Measurements from ENCODE around the gene CFAP68.
"Not testable (repeated sequence)": the region's sequence is repeated elsewhere in the genome, so short reads cannot be mapped to it uniquely, and the experiment has no call there.

CFAP68 gene

DNA sequence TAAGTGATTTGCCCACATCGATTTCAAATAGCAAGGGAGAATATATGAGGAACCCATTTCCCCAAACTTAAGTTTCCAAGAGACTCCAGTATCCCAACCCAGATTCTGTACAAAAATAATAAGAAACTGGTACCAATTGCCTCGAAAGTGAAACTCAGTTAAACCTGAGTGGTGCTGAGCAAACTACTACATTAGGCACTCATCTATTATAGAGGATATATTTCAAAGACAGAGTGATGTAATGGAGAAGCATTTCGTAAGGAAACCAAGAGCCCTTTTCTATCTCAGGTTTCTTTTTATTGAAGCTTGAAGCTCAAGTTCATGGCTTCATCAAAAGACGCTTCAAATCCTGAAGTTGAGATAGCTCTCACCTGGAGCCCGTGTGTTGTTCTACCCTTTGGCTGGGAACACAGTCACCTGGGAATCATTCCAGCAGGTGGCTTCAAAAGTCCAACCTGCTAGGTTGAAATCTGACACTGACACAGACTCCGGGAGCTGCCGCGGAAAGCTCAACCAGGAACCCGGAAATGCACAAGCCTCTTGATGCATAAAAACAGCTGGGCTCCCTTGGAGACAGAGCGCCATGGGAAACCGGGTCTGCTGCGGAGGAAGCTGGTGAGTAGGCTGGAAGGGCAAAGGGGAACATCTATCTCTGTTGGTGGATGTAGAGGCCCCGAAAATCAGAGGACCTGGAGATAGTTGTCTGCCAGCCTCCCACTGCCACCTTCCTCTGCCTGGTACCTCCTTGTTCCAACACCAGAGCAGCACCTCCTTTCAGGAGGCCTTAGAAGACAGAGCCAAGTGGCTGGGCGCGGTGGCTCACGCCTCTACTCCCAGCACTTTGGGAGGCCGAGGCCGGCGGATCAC, 39.3 kb downstream of the CFAP68 start, which contains the start of gene C11orf52:
TSS of gene C11orf52 (plus strand) at position 524 of the 867 bp plus-strand sequence. CDS start at position 584, 60 bp downstream.
- DNase-seq (ENCODE audit: low spot score): no peak

- no peak for DNase-seq (ENCODE audit: low spot score)
These were observed 41.6 kb downstream of the CFAP68 start for GRCh38 chr11:111920908-111921307.

GRCh38 chr11:111921541-111922230, 42.3 kb downstream of the CFAP68 start:
- no peak for DNase-seq (ENCODE audit: low spot score)

GRCh38 chr11:111922803-111923202, 43.5 kb downstream of the CFAP68 start:
- DNase-seq (ENCODE audit: low spot score): peak; percentile 70

DNA sequence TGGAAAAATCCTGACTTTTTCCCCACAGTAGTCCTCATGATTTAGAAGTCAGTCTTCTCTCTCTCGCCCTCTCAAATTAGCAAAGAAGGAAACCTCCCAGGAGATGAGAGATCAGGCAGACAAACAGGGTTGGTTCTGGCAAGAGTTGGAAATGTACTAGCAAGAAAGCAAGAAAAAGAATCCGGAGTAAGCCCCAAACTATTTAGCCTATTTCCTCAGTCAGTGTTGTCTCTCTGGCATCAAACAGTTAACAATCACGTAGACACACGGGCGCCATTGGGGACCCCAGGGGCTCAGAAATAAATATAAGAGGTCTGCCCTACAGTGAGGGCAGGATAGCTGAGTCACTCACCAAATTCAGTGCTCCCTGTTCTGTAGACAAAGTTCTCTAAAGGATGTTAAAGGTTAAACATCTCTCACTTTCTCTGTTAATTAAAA, 44.0 kb downstream of the CFAP68 start:
- DNase-seq (ENCODE audit: low spot score): peak; percentile 35

DNA sequence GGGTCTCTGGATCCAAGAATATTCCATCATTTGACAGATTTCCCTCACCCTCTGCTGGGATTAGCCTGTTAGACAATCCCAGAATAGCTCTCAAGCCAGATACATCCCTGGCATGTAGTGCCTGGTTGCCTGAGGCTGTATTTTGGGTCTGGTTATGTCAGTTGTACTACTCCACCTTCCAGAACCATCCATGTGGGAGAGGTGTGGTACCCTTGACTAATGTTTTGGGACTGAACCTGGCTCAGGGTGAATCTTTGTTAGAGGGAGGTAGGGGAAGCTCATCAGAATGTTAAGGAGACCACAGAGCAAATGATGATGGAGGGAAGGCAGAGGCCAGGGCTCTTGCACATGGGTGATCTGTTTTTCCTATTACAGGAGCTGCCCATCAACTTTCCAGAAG, 44.6 kb downstream of the CFAP68 start:
- DNase-seq (ENCODE audit: low spot score): no peak

DNA sequence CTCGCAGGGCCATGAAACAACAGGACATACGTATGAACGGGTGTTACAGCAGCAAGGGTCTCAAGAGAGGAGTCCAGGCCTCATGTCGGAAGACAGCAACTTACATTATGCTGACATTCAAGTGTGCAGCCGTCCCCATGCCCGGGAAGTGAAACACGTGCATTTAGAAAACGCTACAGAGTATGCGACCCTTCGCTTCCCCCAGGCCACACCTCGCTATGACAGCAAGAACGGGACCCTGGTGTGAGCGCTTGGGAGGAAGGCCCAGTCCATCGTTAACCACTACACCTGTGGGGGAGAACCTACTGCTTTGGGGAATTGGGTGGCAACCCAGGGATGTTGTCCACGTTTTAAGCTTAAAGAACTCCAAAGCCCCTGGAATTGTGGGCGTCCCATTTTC, 46.6 kb downstream of the CFAP68 start:
- no peak for DNase-seq (ENCODE audit: low spot score)

DNA sequence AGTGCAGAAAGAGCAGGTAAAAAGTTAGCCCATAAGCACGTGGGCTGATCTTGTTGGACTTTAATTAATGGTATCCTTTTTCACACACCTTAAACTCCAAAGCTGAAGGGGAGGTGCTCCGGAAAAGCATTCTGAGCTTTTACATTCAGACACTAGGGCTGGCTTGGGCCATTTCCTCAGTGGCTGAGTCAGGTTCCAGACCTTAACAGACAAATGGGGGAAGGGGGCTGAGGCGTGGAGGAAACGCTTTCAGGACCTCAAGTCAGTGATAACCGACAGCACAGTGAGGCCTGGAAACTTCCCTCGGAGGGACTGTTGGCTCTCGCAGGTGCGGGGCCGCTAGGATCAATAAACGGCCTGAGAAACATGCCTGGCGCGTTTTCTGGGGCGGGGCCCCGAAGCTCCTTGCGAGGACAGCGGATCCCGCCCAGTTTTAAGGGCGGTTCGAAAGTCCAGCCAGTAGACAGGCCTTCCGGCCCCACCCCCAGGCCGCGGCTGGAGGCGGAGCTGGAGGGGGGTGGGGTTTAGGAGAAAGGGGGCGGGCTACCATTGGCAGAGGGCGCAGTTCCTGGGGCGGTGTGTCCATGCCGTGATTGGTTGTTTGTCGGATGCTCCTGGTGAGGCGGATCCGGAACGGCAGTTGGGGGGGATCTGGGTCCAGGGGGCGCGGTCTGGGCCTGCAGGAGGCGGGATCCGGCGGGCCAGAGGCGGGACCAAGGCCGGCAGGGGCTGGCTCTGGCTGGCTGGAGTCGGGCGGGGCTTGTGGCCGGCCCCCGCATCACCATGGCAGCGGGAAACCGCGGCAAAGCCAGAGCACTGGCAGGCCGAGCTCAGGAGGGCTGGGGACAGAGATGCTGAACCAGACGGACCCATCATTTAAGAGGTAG, 47.4 kb downstream of the CFAP68 start:
- peak; percentile 98 for DNase-seq (ENCODE audit: low spot score)

GRCh38 chr11:111930472-111930871, 51.1 kb downstream of the CFAP68 start:
- DNase-seq (ENCODE audit: low spot score): no peak

GRCh38 chr11:111932611-111932950, 53.2 kb downstream of the CFAP68 start:
- DNase-seq (ENCODE audit: low spot score): no peak

GRCh38 chr11:111933176-111933575, 53.8 kb downstream of the CFAP68 start:
- DNase-seq (ENCODE audit: low spot score): not testable (repeated sequence)

DNA sequence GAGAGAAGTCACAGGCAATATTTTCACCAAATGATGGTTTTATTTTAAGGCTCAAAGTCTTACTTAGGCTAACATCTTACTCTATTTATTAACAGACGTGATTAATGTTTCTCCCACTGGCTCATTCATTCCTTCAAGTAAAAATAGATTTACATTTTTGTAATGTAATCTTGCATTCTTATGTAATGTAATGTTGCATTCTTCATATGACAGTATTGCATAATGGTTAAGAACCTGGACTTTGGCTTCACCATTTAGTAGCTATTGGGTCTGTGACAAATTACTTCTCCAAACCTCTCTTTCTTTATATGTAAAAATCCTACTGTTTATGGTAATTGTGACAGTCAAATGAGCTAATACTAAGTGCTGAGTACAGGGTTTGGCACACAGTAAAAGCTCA, 54.5 kb downstream of the CFAP68 start:
- DNase-seq (ENCODE audit: low spot score): no peak

DNA sequence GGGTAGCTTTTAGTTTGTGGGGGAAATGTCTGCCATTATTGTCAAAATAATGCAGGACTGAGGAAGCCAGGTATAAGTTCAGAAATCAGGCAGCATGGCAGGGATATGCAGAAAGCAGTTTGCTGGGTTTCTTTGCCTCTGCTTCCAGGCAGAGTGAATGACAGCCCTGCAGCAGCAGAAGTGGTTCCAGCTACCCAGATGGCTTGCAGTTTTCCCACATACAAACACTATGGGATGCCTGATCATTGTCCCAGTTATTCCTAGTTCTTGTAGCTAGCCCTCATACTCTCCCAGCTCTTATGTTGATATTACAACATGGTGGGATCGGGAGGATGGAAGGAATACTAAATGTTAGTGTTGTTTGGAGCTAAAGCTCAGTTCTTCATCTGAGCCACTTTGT, 55.0 kb downstream of the CFAP68 start:
- DNase-seq (ENCODE audit: low spot score): no peak

Data from AG08395 (cell line).